OCI-LY7 (cell line): ENCODE data around the gene GYG1. TPM values are rescaled to one million over a fixed set of nuclear protein-coding genes. Genes with fewer than 3 reads are reported as not detected.

ENCODE experiments used
- Bru-seq: library from RNA; stranded (reverse); fragments of 400-500 nt; gene quantifications from one replicate; lab custom pipeline; 2021; lab: Mats Ljungman, UMichigan
- BruChase-seq, 2 experiments: library from RNA; stranded (reverse); fragments of 400-500 nt; gene quantifications; one replicate each; lab custom pipeline; 2021; lab: Mats Ljungman, UMichigan
- BruUV-seq: library from RNA; stranded (reverse); fragments of 400-500 nt; replicated peaks from 2 replicates; lab custom pipeline; 2021; lab: Mats Ljungman, UMichigan
- CTCF ChIA-PET: fragments of 300-600 bp; sonication (Branson Sonifier 250); formaldehyde crosslinking; loops from one replicate; lab custom pipeline; 2022; ENCODE audit warnings: antibody characterized with exemption; ENCODE audit not compliant: unreplicated experiment; lab: Charles Lee
- POLR2A ChIA-PET: fragments of 300-600 bp; sonication (Branson Sonifier 250); formaldehyde crosslinking; loops from one replicate; lab custom pipeline; 2022; ENCODE audit warnings: antibody characterized with exemption; lab: Charles Lee
- DNase-seq: peaks from one replicate; pipeline ENCODE4 v3.0.0-alpha.2; 2015; ENCODE audit warnings: low spot score
- H2AFZ ChIP-seq: fragments of 200-600 bp; sonication (generic), shearing (Covaris generic); 2 replicates; pipeline ENCODE4 v1.6.1; 2014; ENCODE audit warnings: mild to moderate bottlenecking, antibody characterized with exemption, low read length, moderate library complexity
- H3K27ac ChIP-seq: fragments of 200-600 bp; sonication (generic); 2 replicates; pipeline ENCODE4 v1.5.1; 2014; ENCODE audit warnings: mixed run types, low read depth, mild to moderate bottlenecking, moderate library complexity, low read length, inconsistent platforms; ENCODE audit not compliant: poor library complexity, severe bottlenecking
- H3K36me3 ChIP-seq: fragments of 200-600 bp; sonication (generic); 2 replicates; pipeline ENCODE4 v1.6.1; 2014; ENCODE audit warnings: mild to moderate bottlenecking, antibody characterized with exemption, low read length, moderate library complexity, mixed read lengths; ENCODE audit not compliant: insufficient read depth
- H3K4me1 ChIP-seq: fragments of 200-600 bp; sonication (generic); 2 replicates; pipeline ENCODE4 v1.5.1; 2014; ENCODE audit warnings: mild to moderate bottlenecking, low read length; ENCODE audit not compliant: insufficient read depth, poor library complexity, severe bottlenecking
- H3K4me2 ChIP-seq: fragments of 200-600 bp; sonication (generic); 2 replicates; pipeline ENCODE4 v1.6.1; 2014; ENCODE audit warnings: mild to moderate bottlenecking, low read length
- H3K4me3 ChIP-seq: fragments of 200-600 bp; sonication (generic); 2 replicates; pipeline ENCODE4 v1.5.1; 2014; ENCODE audit warnings: mild to moderate bottlenecking, low read depth, low read length; ENCODE audit not compliant: poor library complexity, severe bottlenecking
- H3K79me2 ChIP-seq: fragments of 200-600 bp; sonication (generic); 2 replicates; pipeline ENCODE4 v1.6.1; 2016; ENCODE audit warnings: low read depth, mild to moderate bottlenecking, low read length, moderate library complexity, mixed read lengths; ENCODE audit not compliant: insufficient read depth
- H3K9me2 ChIP-seq: fragments of 200-600 bp; sonication (generic); 2 replicates; pipeline ENCODE4 v1.6.1; 2016; ENCODE audit warnings: mild to moderate bottlenecking, low read length, mixed read lengths; ENCODE audit not compliant: insufficient read depth
- H3K9me3 ChIP-seq: fragments of 200-600 bp; sonication (generic); 2 replicates; pipeline ENCODE4 v1.6.1; 2014; ENCODE audit warnings: mild to moderate bottlenecking, mixed run types, low read length, mixed read lengths
- H4K20me1 ChIP-seq: fragments of 200-600 bp; sonication (generic); 2 replicates; pipeline ENCODE4 v1.6.1; 2014; ENCODE audit warnings: mild to moderate bottlenecking, antibody characterized with exemption, low read length, moderate library complexity, mixed read lengths; ENCODE audit not compliant: insufficient read depth
- CTCF ChIP-seq: fragments of 200-600 bp; sonication (generic); conservative IDR thresholded peaks from 2 replicates; pipeline ENCODE4 v1.5.1; 2014; ENCODE audit warnings: mild to moderate bottlenecking, antibody characterized with exemption, low read length, moderate library complexity, mixed read lengths
- EZH2phosphoT487 ChIP-seq: fragments of 200-600 bp; sonication (generic); IDR thresholded peaks from 2 replicates; pipeline ENCODE4 v1.6.1; 2018; ENCODE audit warnings: low read depth, borderline replicate concordance, mild to moderate bottlenecking, mixed run types, antibody characterized with exemption, low read length, moderate library complexity, mixed read lengths
- intact Hi-C: fragments of 100-400 bp; cut with micrococcal nuclease; formaldehyde crosslinking; loops from one replicate; pipeline ENCODE4 v1.10.0; 2022; ENCODE audit not compliant: unreplicated experiment
- long read RNA-seq: library from polyadenylated mRNA; stranded (forward); transcript quantifications from one replicate; pipeline ENCODE4 v2.0.0, GENCODE V29; 2022
- total RNA-seq, 2 experiments: library from RNA; depleted of rRNA in 1 of 2; stranded (reverse); fragments of >200 nt in 1 of 2; shearing (Covaris generic) in 1 of 2; gene quantifications; 2 replicates each; pipeline ENCODE4 v1.2.3, GENCODE V29; 2014 to 2022

The GYG1 gene
- total RNA-seq (2014; rRNA removed; shearing (Covaris generic)): 9.6 and 11.5 TPM in 2 replicates
- total RNA-seq (2022): 53.6 and 54.5 TPM in 2 replicates
- percentile 78 among the genes with signal in this experiment for Bru-seq, nascent RNA
- percentile 70 among the genes with signal in this experiment for BruChase-seq, experiment 1, labeled RNA remaining after a 6-hour chase
- percentile 64 among the genes with signal in this experiment for BruChase-seq, experiment 2, labeled RNA remaining after a 2-hour chase
- long read RNA-seq, transcript GYG1-201 (7 exons, 1,890 nt): major isoform, 65 of 79 reads
- long read RNA-seq, partial matches to known transcripts: 6 of 79 reads
- long read RNA-seq, other reads (novel, unspliced or antisense): 6 of 79 reads

DNA sequence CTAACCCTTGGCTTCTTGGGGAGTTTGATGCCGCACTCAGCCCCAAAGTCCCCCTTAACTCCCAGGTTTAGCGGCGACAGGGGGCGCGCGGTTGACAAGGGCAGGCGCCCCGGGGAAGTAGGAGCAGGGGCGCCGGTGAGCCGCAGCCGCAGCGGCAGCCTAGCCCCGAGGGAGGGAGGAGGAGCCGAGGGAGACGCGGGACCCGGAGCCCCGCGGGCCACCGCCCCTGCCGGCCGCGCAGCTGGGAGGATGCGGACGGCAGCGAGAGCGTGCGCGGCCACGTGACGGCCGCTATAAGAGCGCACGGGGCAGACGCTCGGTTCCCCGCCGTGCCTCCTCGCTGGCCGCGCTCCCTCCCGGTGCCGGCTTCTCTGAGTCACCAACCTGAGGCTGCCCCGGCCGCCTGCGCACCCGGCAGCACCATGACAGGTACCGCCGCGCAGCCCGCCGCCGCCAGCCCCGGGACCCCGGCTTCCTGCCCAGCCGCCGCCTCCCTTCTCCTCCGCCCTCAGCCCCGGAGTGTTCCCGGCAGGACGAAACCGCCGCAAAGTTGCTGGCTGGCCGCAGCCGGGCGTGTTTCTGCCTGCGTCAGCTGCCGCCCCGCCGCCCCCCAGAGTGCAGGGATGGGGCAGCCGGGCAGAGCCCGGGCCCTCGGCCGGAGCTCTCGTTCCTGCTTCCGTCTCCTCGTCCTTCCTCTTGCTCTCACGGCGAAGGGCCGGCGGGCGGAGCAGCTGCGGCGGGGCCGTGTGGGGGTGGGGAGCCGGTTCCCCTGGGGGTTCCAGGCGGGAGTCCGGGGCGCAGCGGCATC, at the start of gene GYG1:
GYG1 (plus strand) TSS at position 322 of the 808 bp plus-strand sequence; CDS start at position 423, 101 bp downstream.
- H3K4me1 ChIP-seq: peaks cover 20% of the 10 kb centered on the region
- H3K79me2 ChIP-seq: peaks cover 4% of the 10 kb centered on the region; the same call in 1 of the 2 replicates
- no TSS peak for BruUV-seq
- peaks cover 27% of the 10 kb centered on the region; the same call in 1 of the 2 replicates for H3K36me3 ChIP-seq
- POLR2A ChIA-PET: interaction anchor here (0.6 to 2.1 kb wide), 15 partner anchors 9 to 154 kb away, joined by 3 to 8 read pairs (median 4); partner anchors contain the start of genes HLTF and HPS3
- intact Hi-C loops: loop anchor here (1.0 to 5.0 kb wide), 5 partner anchors 95 to 1416 kb away; partner anchors contain the start of genes HLTF, HPS3, RNF13 and TSC22D2
- peak; percentile 88 for DNase-seq
- CTCF ChIA-PET: interaction anchor here (0.7 to 1.2 kb wide), 3 partner anchors 38 to 287 kb away, joined by 3 read pairs; no protein-coding TSS in a partner anchor
- peak within 1 kb of the TSS; percentile 50 for H3K27ac ChIP-seq
- H3K4me3 ChIP-seq: peak within 1 kb of the TSS; percentile 81
- no peaks in the 10 kb centered on the region for H3K9me3 ChIP-seq
- H4K20me1 ChIP-seq: no peaks in the 10 kb centered on the region
- TF ChIP-seq EZH2phosphoT487: no peak
- peak; percentile 80 for TF ChIP-seq CTCF
- peak within 1 kb of the TSS; percentile 82 for H3K4me2 ChIP-seq
- H2AFZ ChIP-seq: peak within 1 kb of the TSS; percentile 100
- H3K9me2 ChIP-seq: no peaks in the 10 kb centered on the region

DNA sequence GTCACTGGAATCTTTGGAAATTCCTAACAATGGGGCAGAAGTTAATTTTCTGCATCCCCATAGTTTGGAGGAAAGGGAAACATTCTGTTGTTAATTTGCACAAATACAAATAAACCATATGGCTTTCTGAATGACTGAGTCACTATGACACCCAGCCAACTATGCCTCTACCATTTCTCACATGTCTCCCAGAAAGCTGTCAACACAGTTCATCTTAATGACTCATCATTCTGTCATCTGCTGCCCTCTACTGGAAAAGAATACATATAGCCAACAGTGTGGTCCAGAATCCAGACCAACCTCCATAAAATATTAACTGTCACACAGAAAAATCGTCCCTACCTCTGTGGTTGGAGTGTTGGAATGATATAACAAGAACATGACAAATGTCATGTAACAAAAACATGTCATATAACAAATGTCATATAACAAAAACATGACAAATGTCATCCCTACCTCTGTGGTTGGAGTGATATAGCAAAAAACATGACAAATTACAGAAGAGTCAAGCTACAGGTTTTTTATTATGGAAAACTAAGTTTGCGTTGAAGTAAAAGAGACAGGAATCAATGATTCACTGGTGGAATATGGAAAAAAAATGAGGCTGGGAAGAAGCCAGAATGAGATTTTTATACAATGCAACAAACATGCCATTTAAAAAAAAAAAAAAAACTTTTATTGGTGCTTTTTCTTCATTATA, 47.7 kb upstream of the GYG1 start:
- TF ChIP-seq CTCF (peak; percentile 91), EZH2phosphoT487 (no peak)
- H3K27ac ChIP-seq: no peak overlapping the region
- no peak overlapping the region for H2AFZ ChIP-seq
- ChIA-PET CTCF (interaction anchor here (0.6 kb wide), 1 partner anchor 306 kb away, joined by 3 read pairs; no protein-coding TSS in a partner anchor), POLR2A (interaction anchor here (0.7 kb wide), 3 partner anchors 47 to 662 kb away, joined by 3 read pairs; no protein-coding TSS in a partner anchor)
- DNase-seq: peak; percentile 77
- H3K9me2 ChIP-seq: no peaks in the 10 kb centered on the region
- no peaks in the 10 kb centered on the region for H3K79me2 ChIP-seq
- H3K9me3 ChIP-seq: no peaks in the 10 kb centered on the region
- no peaks in the 10 kb centered on the region for H4K20me1 ChIP-seq
- BruUV-seq: no TSS peak
- no peaks in the 10 kb centered on the region for H3K4me1 ChIP-seq
- no peak overlapping the region for H3K4me2 ChIP-seq
- no peak overlapping the region for H3K4me3 ChIP-seq
- intact Hi-C loops: loop anchor here (10.0 kb wide), 2 partner anchors 219 to 639 kb away; no protein-coding TSS in a partner anchor
- no peaks in the 10 kb centered on the region for H3K36me3 ChIP-seq
